ENCODE results near the gene DIP2A.
"Not testable (repeated sequence)": the region's sequence is repeated elsewhere in the genome, so short reads cannot be mapped to it uniquely, and the experiment has no call there.

GRCh38 chr21:46527393-46527792 is 68.7 kb downstream of the DIP2A start:
- TF ChIP-seq CTCF (IDR thresholded peaks at IDR 0.05; ENCODE audit: low read depth, low read length, poor library complexity, severe bottlenecking); EZH2phosphoT487 (IDR thresholded peaks at IDR 0.05; ENCODE audit: borderline replicate concordance, low read length): not testable (repeated sequence)
